ENCODE results near the gene PHACTR3.

PHACTR3 gene

GRCh38 chr20:59577037-59577808 is 27.1 kb upstream of the PHACTR3 start:
- no peak for DNase-seq (ENCODE audit: low read depth, low spot score)
- H3K4me3 ChIP-seq (ENCODE audit: low read depth, low read length): no peak overlapping the region
- POLR2A ChIA-PET: no interaction called here
- CTCF ChIA-PET: interaction anchor here (0.9 kb wide), 1 partner anchor 20 kb away, joined by 3 read pairs; no protein-coding TSS in a partner anchor
- no peak for TF ChIP-seq CTCF (IDR thresholded peaks at IDR 0.05; ENCODE audit: insufficient read depth, low read length, missing control alignments)

DNA sequence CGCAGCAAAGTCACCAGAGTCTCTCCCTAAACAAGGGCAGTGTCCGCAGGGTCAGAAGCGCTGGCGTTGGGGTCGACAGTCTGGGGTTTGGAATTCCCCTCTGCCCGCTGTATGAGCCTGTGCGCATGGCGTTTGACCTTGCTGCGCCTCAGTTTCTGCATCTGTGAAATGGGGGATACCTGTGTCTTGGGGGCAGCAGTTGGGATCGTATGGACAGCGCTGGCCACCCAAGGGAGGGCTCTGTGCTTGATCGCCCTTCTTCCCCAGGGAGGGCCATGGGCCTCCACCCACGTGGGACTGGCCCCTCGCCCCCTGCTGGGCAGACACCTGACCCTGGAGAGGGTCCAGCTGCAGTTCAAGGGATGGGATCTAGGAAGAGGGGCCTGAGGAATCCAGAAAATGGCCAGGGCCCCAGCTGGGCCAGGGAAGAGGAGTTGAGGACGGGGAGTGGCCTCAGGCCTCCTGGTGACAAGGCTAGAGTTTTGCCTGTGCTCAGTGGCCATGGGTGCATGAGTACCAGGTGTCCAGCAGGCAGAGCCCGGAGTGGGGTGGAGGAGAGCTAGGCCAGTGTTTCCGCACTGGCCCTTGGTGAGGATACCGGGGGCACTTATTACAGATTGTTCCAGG is 26.4 kb upstream of the PHACTR3 start:
- no peak for TF ChIP-seq CTCF (IDR thresholded peaks at IDR 0.05; ENCODE audit: insufficient read depth, low read length, missing control alignments)
- POLR2A ChIA-PET: no interaction called here
- no peak for DNase-seq (ENCODE audit: low read depth, low spot score)
- H3K4me3 ChIP-seq (ENCODE audit: low read depth, low read length): no peak overlapping the region
- CTCF ChIA-PET: no interaction called here

GRCh38 chr20:59578436-59579403 is 25.6 kb upstream of the PHACTR3 start:
- POLR2A ChIA-PET: no interaction called here
- no peak for DNase-seq (ENCODE audit: low read depth, low spot score)
- H3K4me3 ChIP-seq (ENCODE audit: low read depth, low read length): no peak overlapping the region
- TF ChIP-seq CTCF (IDR thresholded peaks at IDR 0.05; ENCODE audit: insufficient read depth, low read length, missing control alignments): no peak
- CTCF ChIA-PET: no interaction called here

DNA sequence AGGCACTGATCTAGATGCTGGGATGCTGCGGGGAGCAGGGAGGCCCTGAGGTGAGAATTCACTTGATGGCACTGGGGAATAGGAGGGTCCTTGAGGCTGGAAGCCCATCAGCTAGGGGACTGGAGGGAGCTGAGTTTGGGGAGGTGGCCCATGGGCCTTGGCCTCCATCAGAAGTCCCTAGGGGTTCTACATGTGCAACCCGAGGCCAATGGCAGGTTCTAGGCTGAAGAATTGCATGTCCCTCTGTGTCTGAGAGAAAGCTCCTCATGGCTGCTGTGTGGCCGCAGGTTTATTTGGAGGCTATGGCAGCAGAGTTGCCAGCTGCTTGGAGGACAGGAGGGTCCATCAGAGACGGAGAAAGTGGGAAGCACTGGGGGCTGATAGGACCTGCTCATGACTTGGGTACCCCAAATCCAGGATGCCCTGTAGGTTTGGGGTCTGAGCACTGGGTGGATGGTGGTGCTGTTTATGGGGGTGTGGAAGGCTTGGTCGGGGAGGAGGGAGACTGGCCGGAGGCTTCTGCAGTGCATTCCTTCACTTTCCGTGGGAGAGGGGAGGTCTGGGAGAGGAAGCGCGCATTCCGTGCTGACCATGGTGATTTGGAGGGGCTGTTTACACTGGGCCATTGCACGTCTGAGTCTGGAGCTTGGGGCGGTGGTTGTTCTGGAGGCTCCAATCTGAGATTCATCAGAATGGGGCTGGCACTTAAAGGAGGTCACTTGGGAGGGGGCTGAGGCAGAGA is 24.8 kb upstream of the PHACTR3 start:
- CTCF ChIA-PET: interaction anchor here (4.1 kb wide), 1 partner anchor 9 kb away, joined by 33 read pairs; no protein-coding TSS in a partner anchor
- no peak for TF ChIP-seq CTCF (IDR thresholded peaks at IDR 0.05; ENCODE audit: insufficient read depth, low read length, missing control alignments)
- POLR2A ChIA-PET: no interaction called here
- DNase-seq (ENCODE audit: low read depth, low spot score): no peak
- H3K4me3 ChIP-seq (ENCODE audit: low read depth, low read length): no peak overlapping the region

- POLR2A ChIA-PET: no interaction called here
- DNase-seq (ENCODE audit: low read depth, low spot score): no peak
- CTCF ChIA-PET: interaction anchor here (0.9 to 4.1 kb wide), 2 partner anchors 9 to 20 kb away, joined by 3 to 33 read pairs; no protein-coding TSS in a partner anchor
- no peak for TF ChIP-seq CTCF (IDR thresholded peaks at IDR 0.05; ENCODE audit: insufficient read depth, low read length, missing control alignments)
- no peak overlapping the region for H3K4me3 ChIP-seq (ENCODE audit: low read depth, low read length)
These were observed 24.0 kb upstream of the PHACTR3 start for GRCh38 chr20:59580146-59580946.
